ENCODE data around the gene RABGEF1.
A peak's percentile ranks its signal among the peaks of the same experiment; 100 is the strongest.
"Not testable (repeated sequence)": the region's sequence is repeated elsewhere in the genome, so short reads cannot be mapped to it uniquely, and the experiment has no call there.

Gene RABGEF1

GRCh38 chr7:66830976-66831375, 90.4 kb downstream of the RABGEF1 start:
- not testable (repeated sequence) for H3K36me3 Mint-ChIP-seq (ENCODE audit: low read depth); H3K27ac Mint-ChIP-seq; DNase-seq; H3K27me3 Mint-ChIP-seq; H3K4me1 Mint-ChIP-seq (ENCODE audit: low read depth); H3K9me3 Mint-ChIP-seq; H3K4me3 Mint-ChIP-seq

GRCh38 chr7:66832531-66833351, 92.2 kb downstream of the RABGEF1 start:
- no peaks in the 10 kb centered on the region for H3K4me1 Mint-ChIP-seq (ENCODE audit: low read depth)
- no peak overlapping the region for H3K4me3 Mint-ChIP-seq
- no peak overlapping the region for H3K27ac Mint-ChIP-seq
- no peaks in the 10 kb centered on the region for H3K27me3 Mint-ChIP-seq
- DNase-seq, result no peak
- H3K9me3 Mint-ChIP-seq, result peaks cover 3% of the 10 kb centered on the region
- H3K36me3 Mint-ChIP-seq (ENCODE audit: low read depth), result no peaks in the 10 kb centered on the region

- Mint-ChIP-seq H3K36me3 (ENCODE audit: low read depth) (no peaks in the 10 kb centered on the region), H3K27me3 (no peaks in the 10 kb centered on the region), H3K4me3 (no peak overlapping the region), H3K27ac (no peak overlapping the region), H3K9me3 (peaks cover 3% of the 10 kb centered on the region), H3K4me1 (ENCODE audit: low read depth) (no peaks in the 10 kb centered on the region)
- peak; percentile 51 for DNase-seq
These were observed 96.5 kb downstream of the RABGEF1 start for GRCh38 chr7:66837007-66837406.

GRCh38 chr7:66837661-66838060, 97.1 kb downstream of the RABGEF1 start:
- Mint-ChIP-seq H3K4me3 (no peak overlapping the region), H3K27ac (no peak overlapping the region), H3K36me3 (ENCODE audit: low read depth) (no peaks in the 10 kb centered on the region), H3K9me3 (peaks cover 3% of the 10 kb centered on the region), H3K27me3 (no peaks in the 10 kb centered on the region), H3K4me1 (ENCODE audit: low read depth) (no peaks in the 10 kb centered on the region)
- DNase-seq, result no peak

GRCh38 chr7:66839814-66840213, 99.3 kb downstream of the RABGEF1 start:
- H3K27ac Mint-ChIP-seq, result no peak overlapping the region
- no peak for DNase-seq
- H3K4me1 Mint-ChIP-seq (ENCODE audit: low read depth), result peaks cover 12% of the 10 kb centered on the region
- H3K27me3 Mint-ChIP-seq, result no peaks in the 10 kb centered on the region
- no peak overlapping the region for H3K4me3 Mint-ChIP-seq
- peaks cover 3% of the 10 kb centered on the region for H3K36me3 Mint-ChIP-seq (ENCODE audit: low read depth)
- H3K9me3 Mint-ChIP-seq, result peaks cover 3% of the 10 kb centered on the region

GRCh38 chr7:66840316-66840715, 99.8 kb downstream of the RABGEF1 start:
- no peak for DNase-seq
- Mint-ChIP-seq H3K9me3 (peaks cover 3% of the 10 kb centered on the region), H3K27me3 (no peaks in the 10 kb centered on the region), H3K36me3 (ENCODE audit: low read depth) (peaks cover 8% of the 10 kb centered on the region), H3K27ac (no peak overlapping the region), H3K4me1 (ENCODE audit: low read depth) (peaks cover 16% of the 10 kb centered on the region), H3K4me3 (no peak overlapping the region)

GRCh38 chr7:66841898-66842297, 101.4 kb downstream of the RABGEF1 start:
- DNase-seq, result no peak
- peaks cover 8% of the 10 kb centered on the region for H3K36me3 Mint-ChIP-seq (ENCODE audit: low read depth)
- no peak overlapping the region for H3K4me3 Mint-ChIP-seq
- H3K9me3 Mint-ChIP-seq, result peaks cover under 1% of the 10 kb centered on the region
- no peak overlapping the region for H3K27ac Mint-ChIP-seq
- H3K27me3 Mint-ChIP-seq, result no peaks in the 10 kb centered on the region
- H3K4me1 Mint-ChIP-seq (ENCODE audit: low read depth), result peaks cover 24% of the 10 kb centered on the region

GRCh38 chr7:66843492-66843891, 103.0 kb downstream of the RABGEF1 start:
- not testable (repeated sequence) for H3K27me3 Mint-ChIP-seq; H3K36me3 Mint-ChIP-seq (ENCODE audit: low read depth); DNase-seq; H3K9me3 Mint-ChIP-seq
- H3K27ac Mint-ChIP-seq, result peak overlapping the region; percentile 85
- peaks cover 35% of the 10 kb centered on the region for H3K4me1 Mint-ChIP-seq (ENCODE audit: low read depth)
- H3K4me3 Mint-ChIP-seq, result peak overlapping the region; percentile 97

- peak overlapping the region; percentile 97 for H3K4me3 Mint-ChIP-seq
- H3K4me1 Mint-ChIP-seq (ENCODE audit: low read depth), result peaks cover 37% of the 10 kb centered on the region
These were observed 104.2 kb downstream of the RABGEF1 start for GRCh38 chr7:66844552-66845378.

GRCh38 chr7:66845379-66846095, 105.0 kb downstream of the RABGEF1 start:
- Mint-ChIP-seq H3K4me1 (ENCODE audit: low read depth) (peaks cover 37% of the 10 kb centered on the region), H3K9me3 (no peaks in the 10 kb centered on the region), H3K4me3 (peak overlapping the region; percentile 97), H3K27ac (peak overlapping the region; percentile 99), H3K27me3 (no peaks in the 10 kb centered on the region), H3K36me3 (ENCODE audit: low read depth) (peaks cover 11% of the 10 kb centered on the region)
- peak; percentile 37 for DNase-seq

More at GRCh38 chr7:66844552-66845378, 104.2 kb downstream of the RABGEF1 start:
- Mint-ChIP-seq H3K27me3 (no peaks in the 10 kb centered on the region), H3K9me3 (no peaks in the 10 kb centered on the region), H3K27ac (peak overlapping the region; percentile 99), H3K36me3 (ENCODE audit: low read depth) (peaks cover 11% of the 10 kb centered on the region)
- DNase-seq, result peak; percentile 100

GRCh38 chr7:66846096-66846445, 105.5 kb downstream of the RABGEF1 start:
- H3K27ac Mint-ChIP-seq, result peak overlapping the region; percentile 99
- DNase-seq, H3K27me3 Mint-ChIP-seq, H3K9me3 Mint-ChIP-seq: not testable (repeated sequence)
- H3K36me3 Mint-ChIP-seq (ENCODE audit: low read depth), result peaks cover 14% of the 10 kb centered on the region
- H3K4me1 Mint-ChIP-seq (ENCODE audit: low read depth), result peaks cover 37% of the 10 kb centered on the region
- H3K4me3 Mint-ChIP-seq, result peak overlapping the region; percentile 97

GRCh38 chr7:66847523-66847855, 107.0 kb downstream of the RABGEF1 start:
- Mint-ChIP-seq H3K4me1 (ENCODE audit: low read depth) (peaks cover 37% of the 10 kb centered on the region), H3K36me3 (ENCODE audit: low read depth) (peaks cover 14% of the 10 kb centered on the region), H3K27ac (peak overlapping the region; percentile 29)
- DNase-seq, H3K27me3 Mint-ChIP-seq, H3K4me3 Mint-ChIP-seq, H3K9me3 Mint-ChIP-seq: not testable (repeated sequence)

GRCh38 chr7:66847879-66848790, 107.6 kb downstream of the RABGEF1 start:
- Mint-ChIP-seq H3K27ac (peak overlapping the region; percentile 84), H3K4me3 (no peak overlapping the region), H3K4me1 (ENCODE audit: low read depth) (peaks cover 36% of the 10 kb centered on the region)

GRCh38 chr7:66859339-66859738, 118.8 kb downstream of the RABGEF1 start:
- Mint-ChIP-seq H3K36me3 (ENCODE audit: low read depth) (peaks cover 62% of the 10 kb centered on the region), H3K4me1 (ENCODE audit: low read depth) (peaks cover 24% of the 10 kb centered on the region), H3K4me3 (peak overlapping the region; percentile 55), H3K27ac (peak overlapping the region; percentile 94), H3K27me3 (no peaks in the 10 kb centered on the region), H3K9me3 (no peaks in the 10 kb centered on the region)
- no peak for DNase-seq

More at GRCh38 chr7:66847879-66848790, 107.6 kb downstream of the RABGEF1 start:
- Mint-ChIP-seq H3K36me3 (ENCODE audit: low read depth) (peaks cover 14% of the 10 kb centered on the region), H3K27me3 (no peaks in the 10 kb centered on the region), H3K9me3 (no peaks in the 10 kb centered on the region)
- no peak for DNase-seq

All from activated T-cell treated with anti-CD3 and anti-CD28 coated beads, Interleukin-2, amount 50 U/mL, for 24 hours (primary cell).